Measurements from ENCODE around the gene SYNCRIP. TPM values are rescaled to one million over a fixed set of nuclear protein-coding genes. Genes with fewer than 3 reads are reported as not detected.
A peak's percentile ranks its signal among the peaks of the same experiment; 100 is the strongest.
"Not testable (repeated sequence)": the region's sequence is repeated elsewhere in the genome, so short reads cannot be mapped to it uniquely, and the experiment has no call there.

The SYNCRIP gene
- total RNA-seq (82.3 TPM), polyA plus RNA-seq (10 to 100 TPM; 56.4 to 76.5 (median 71.0) TPM)

DNA sequence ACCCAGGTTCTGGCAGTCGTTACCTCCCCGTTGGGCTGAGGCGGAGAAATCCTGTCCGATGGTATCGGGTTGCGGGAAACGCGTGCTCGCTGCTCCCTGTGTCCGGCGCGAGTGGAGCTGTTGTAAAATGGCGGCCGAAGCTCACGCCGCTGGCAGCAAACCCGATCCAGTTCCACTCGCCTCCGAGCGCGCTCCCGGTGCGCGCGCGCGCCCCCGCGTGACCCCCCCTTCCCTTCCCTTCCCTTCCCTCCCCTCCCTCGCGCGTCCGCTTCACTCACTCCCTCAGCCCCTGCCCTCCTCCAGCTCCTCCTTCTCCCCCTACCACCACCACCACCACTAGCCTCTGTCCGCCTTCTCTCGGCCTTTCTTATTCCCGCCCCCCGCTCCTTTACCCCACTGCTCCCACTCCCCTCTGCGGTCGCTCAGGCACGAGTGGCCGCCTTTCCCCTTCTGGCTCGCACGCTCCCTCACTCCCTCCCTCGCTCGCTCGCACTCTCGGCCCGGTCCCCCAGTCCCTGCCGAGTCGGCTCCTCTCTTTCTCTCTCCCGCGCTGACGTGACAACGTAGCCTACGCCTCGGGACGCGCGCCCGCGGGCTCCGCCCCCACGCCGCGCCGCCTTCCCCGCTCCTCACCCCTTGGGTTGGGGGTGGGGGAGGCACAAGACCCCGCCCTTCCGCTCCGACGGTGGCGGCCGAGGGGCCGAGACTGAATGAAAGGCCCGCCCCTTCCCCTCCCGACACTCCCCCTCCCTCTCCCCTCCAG is at the start of gene SYNCRIP:
SYNCRIP (minus strand) TSS at position 113 of the 763 bp plus-strand sequence. CDS start 1,447 bp downstream, outside the sequence.
- Mint-ChIP-seq H3K36me3 (peaks cover 27% of the 10 kb centered on the region), H3K27ac (peak within 1 kb of the TSS; percentile 97 to 99 (median 97)), H3K27me3 (peaks cover 6% of the 10 kb centered on the region), H3K4me1 (peaks cover 34 to 58% (median 49%) of the 10 kb centered on the region in 4 donors), H3K4me3 (peak within 1 kb of the TSS; percentile 92 to 99 (median 98)), H3K9me3 (peaks cover 0 to 6% (median 0%) of the 10 kb centered on the region in 7 donors)
- ATAC-seq (ENCODE audit: low read depth in 2 of 2) (peak; percentile 81 to 86), DNase-seq (peak; percentile 97 to 99 (median 98))
- H3K4me3 ChIP-seq (ENCODE audit: low read depth, low read length), result peak within 1 kb of the TSS; percentile 92
- H3K27ac ChIP-seq (ENCODE audit: insufficient read depth, low read length, poor library complexity, severe bottlenecking), result peak within 1 kb of the TSS; percentile 99
- peaks cover 42% of the 10 kb centered on the region for H3K4me1 ChIP-seq (ENCODE audit: control insufficient read depth, insufficient read depth, low read length, poor library complexity, severe bottlenecking)
- no peaks in the 10 kb centered on the region for H3K9me3 ChIP-seq (ENCODE audit: control insufficient read depth in 2 of 2, low read length in 2 of 2)
- H3K27me3 ChIP-seq (ENCODE audit: control insufficient read depth, insufficient read depth, low read length), result no peaks in the 10 kb centered on the region
- peaks cover 18% of the 10 kb centered on the region for H3K36me3 ChIP-seq (ENCODE audit: control insufficient read depth, insufficient read depth, low read length)

DNA sequence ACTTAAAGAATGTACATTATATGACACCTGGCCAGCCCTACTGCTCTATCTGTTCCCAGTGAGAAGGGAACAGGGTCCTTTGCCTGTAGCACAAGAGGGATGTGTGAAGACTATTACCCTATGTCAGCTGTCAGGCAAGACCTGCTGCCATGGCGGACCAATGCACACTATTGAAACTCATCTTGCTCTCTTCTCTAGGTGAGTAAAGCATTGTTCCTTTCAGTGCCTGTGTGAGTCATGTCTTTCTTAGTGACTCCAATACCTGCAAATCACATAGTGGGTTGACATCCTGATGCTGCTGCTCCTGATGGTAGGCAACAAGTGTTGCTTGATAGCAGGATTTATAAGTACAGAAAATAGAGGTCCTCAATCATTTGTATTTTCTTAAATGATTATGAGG is 48.8 kb upstream of the SYNCRIP start:
- no peak for ATAC-seq (ENCODE audit: low read depth in 2 of 2)
- Histone ChIP-seq H3K4me1 (ENCODE audit: control insufficient read depth, insufficient read depth, low read length, poor library complexity, severe bottlenecking) (no peaks in the 10 kb centered on the region), H3K27me3 (ENCODE audit: control insufficient read depth, insufficient read depth, low read length) (no peaks in the 10 kb centered on the region), H3K27ac (ENCODE audit: insufficient read depth, low read length, poor library complexity, severe bottlenecking) (no peak overlapping the region), H3K36me3 (ENCODE audit: control insufficient read depth, insufficient read depth, low read length) (no peaks in the 10 kb centered on the region), H3K9me3 (ENCODE audit: control insufficient read depth in 2 of 2, low read length in 2 of 2) (no peaks in the 10 kb centered on the region), H3K4me3 (ENCODE audit: low read depth, low read length) (no peak overlapping the region)
- Mint-ChIP-seq H3K27ac (no peak overlapping the region), H3K9me3 (peaks cover 0 to 5% (median 0%) of the 10 kb centered on the region in 7 donors), H3K27me3 (no peaks in the 10 kb centered on the region), H3K4me3 (no peak overlapping the region), H3K36me3 (peaks cover 2% of the 10 kb centered on the region), H3K4me1 (no peaks in the 10 kb centered on the region)
- DNase-seq, result no peak

DNA sequence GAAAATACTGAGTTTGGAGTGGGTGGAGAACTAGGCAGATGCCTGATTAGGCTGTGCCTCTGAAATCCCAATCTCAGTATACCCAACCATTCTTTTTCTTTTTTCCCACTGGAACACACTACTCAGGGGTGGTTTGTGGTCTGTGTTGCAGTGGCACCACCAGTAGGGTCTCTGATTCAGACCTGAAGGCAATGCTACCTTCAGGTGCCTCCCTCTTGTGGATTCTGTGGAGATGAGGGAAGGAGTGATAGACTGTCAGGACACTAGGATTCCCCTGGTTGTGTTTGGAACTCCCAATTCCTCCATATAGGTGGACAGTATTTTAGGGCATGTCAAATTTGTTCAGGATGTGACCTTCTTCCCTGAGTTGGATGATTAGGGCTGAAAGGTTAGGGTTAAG is 47.4 kb upstream of the SYNCRIP start:
- Histone ChIP-seq H3K27ac (ENCODE audit: insufficient read depth, low read length, poor library complexity, severe bottlenecking) (no peak overlapping the region), H3K4me1 (ENCODE audit: control insufficient read depth, insufficient read depth, low read length, poor library complexity, severe bottlenecking) (no peaks in the 10 kb centered on the region), H3K27me3 (ENCODE audit: control insufficient read depth, insufficient read depth, low read length) (no peaks in the 10 kb centered on the region), H3K4me3 (ENCODE audit: low read depth, low read length) (no peak overlapping the region), H3K36me3 (ENCODE audit: control insufficient read depth, insufficient read depth, low read length) (no peaks in the 10 kb centered on the region), H3K9me3 (ENCODE audit: control insufficient read depth in 2 of 2, low read length in 2 of 2) (no peaks in the 10 kb centered on the region)
- Mint-ChIP-seq H3K27ac (no peak overlapping the region), H3K4me1 (peaks cover 0 to 4% (median 1%) of the 10 kb centered on the region in 4 donors), H3K36me3 (peaks cover 2% of the 10 kb centered on the region), H3K4me3 (no peak overlapping the region), H3K9me3 (peaks cover 0 to 2% (median 0%) of the 10 kb centered on the region in 7 donors), H3K27me3 (no peaks in the 10 kb centered on the region)
- DNase-seq (no peak), ATAC-seq (ENCODE audit: low read depth in 2 of 2) (no peak)

GRCh38 chr6:85685713-85686112 is 43.0 kb upstream of the SYNCRIP start:
- peak overlapping the region in 1 of 4 donors; percentile 5 for H3K4me3 Mint-ChIP-seq
- no peak overlapping the region for H3K27ac ChIP-seq (ENCODE audit: insufficient read depth, low read length, poor library complexity, severe bottlenecking)
- peak in 1 of 3 donors; percentile 32 for DNase-seq
- peaks cover 0 to 4% (median 3%) of the 10 kb centered on the region in 4 donors for H3K4me1 Mint-ChIP-seq
- H3K36me3 ChIP-seq (ENCODE audit: control insufficient read depth, insufficient read depth, low read length), result no peaks in the 10 kb centered on the region
- H3K27ac Mint-ChIP-seq, result peak overlapping the region in 2 of 3 donors; percentile 47 to 55
- no peak for ATAC-seq (ENCODE audit: low read depth in 2 of 2)
- no peaks in the 10 kb centered on the region for H3K4me1 ChIP-seq (ENCODE audit: control insufficient read depth, insufficient read depth, low read length, poor library complexity, severe bottlenecking)
- H3K9me3 ChIP-seq (ENCODE audit: control insufficient read depth in 2 of 2, low read length in 2 of 2), result no peaks in the 10 kb centered on the region
- H3K27me3 ChIP-seq (ENCODE audit: control insufficient read depth, insufficient read depth, low read length), result no peaks in the 10 kb centered on the region
- H3K27me3 Mint-ChIP-seq, result no peaks in the 10 kb centered on the region
- peaks cover 2% of the 10 kb centered on the region for H3K36me3 Mint-ChIP-seq
- H3K9me3 Mint-ChIP-seq, result no peaks in the 10 kb centered on the region
- peak overlapping the region; percentile 63 for H3K4me3 ChIP-seq (ENCODE audit: low read depth, low read length)

- no peak overlapping the region for H3K4me3 ChIP-seq (ENCODE audit: low read depth, low read length)
- Mint-ChIP-seq H3K36me3 (peaks cover 2% of the 10 kb centered on the region), H3K4me1 (peaks cover 2 to 9% (median 6%) of the 10 kb centered on the region in 4 donors), H3K27ac (no peak overlapping the region), H3K4me3 (no peak overlapping the region), H3K9me3 (no peaks in the 10 kb centered on the region), H3K27me3 (no peaks in the 10 kb centered on the region)
- H3K4me1 ChIP-seq (ENCODE audit: control insufficient read depth, insufficient read depth, low read length, poor library complexity, severe bottlenecking), result peaks cover 3% of the 10 kb centered on the region
- H3K27me3 ChIP-seq (ENCODE audit: control insufficient read depth, insufficient read depth, low read length), result no peaks in the 10 kb centered on the region
- no peaks in the 10 kb centered on the region for H3K9me3 ChIP-seq (ENCODE audit: control insufficient read depth in 2 of 2, low read length in 2 of 2)
- ATAC-seq (ENCODE audit: low read depth in 2 of 2) (no peak), DNase-seq (no peak)
- H3K27ac ChIP-seq (ENCODE audit: insufficient read depth, low read length, poor library complexity, severe bottlenecking), result no peak overlapping the region
- H3K36me3 ChIP-seq (ENCODE audit: control insufficient read depth, insufficient read depth, low read length), result no peaks in the 10 kb centered on the region
These were observed 42.1 kb upstream of the SYNCRIP start for GRCh38 chr6:85684809-85685171.

- no peak overlapping the region for H3K27ac Mint-ChIP-seq
- Histone ChIP-seq H3K4me1 (ENCODE audit: control insufficient read depth, insufficient read depth, low read length, poor library complexity, severe bottlenecking) (peaks cover 8% of the 10 kb centered on the region), H3K4me3 (ENCODE audit: low read depth, low read length) (no peak overlapping the region), H3K27me3 (ENCODE audit: control insufficient read depth, insufficient read depth, low read length) (no peaks in the 10 kb centered on the region), H3K36me3 (ENCODE audit: control insufficient read depth, insufficient read depth, low read length) (no peaks in the 10 kb centered on the region), H3K9me3 (ENCODE audit: control insufficient read depth in 2 of 2, low read length in 2 of 2) (no peaks in the 10 kb centered on the region), H3K27ac (ENCODE audit: insufficient read depth, low read length, poor library complexity, severe bottlenecking) (no peak overlapping the region)
- no peaks in the 10 kb centered on the region for H3K9me3 Mint-ChIP-seq
- ATAC-seq (ENCODE audit: low read depth in 2 of 2), result no peak
- no peaks in the 10 kb centered on the region for H3K27me3 Mint-ChIP-seq
- peaks cover 4 to 13% (median 8%) of the 10 kb centered on the region in 4 donors for H3K4me1 Mint-ChIP-seq
- no peak for DNase-seq
- peaks cover 2% of the 10 kb centered on the region for H3K36me3 Mint-ChIP-seq
- no peak overlapping the region for H3K4me3 Mint-ChIP-seq
These were observed 41.6 kb upstream of the SYNCRIP start for GRCh38 chr6:85684133-85684808.

DNA sequence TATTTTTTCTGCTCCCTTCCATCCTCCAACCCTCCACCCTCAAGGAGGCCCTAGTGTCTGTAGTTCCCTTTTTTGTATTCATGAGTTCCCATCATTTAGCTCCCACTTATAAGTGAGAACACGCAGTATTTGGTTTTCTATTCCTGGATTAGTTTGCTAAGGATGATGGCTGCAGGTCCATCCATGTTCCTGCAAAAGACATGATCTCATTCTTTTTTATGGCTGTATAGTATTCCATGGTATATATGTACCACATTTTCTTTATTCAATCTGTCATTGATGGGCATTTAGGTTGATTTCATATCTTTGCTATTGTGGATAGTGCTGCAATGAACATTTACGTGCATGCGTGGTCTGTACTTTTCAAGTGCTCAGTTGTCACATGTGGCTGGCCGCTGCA is 39.2 kb upstream of the SYNCRIP start:
- peaks cover 12% of the 10 kb centered on the region for H3K4me1 ChIP-seq (ENCODE audit: control insufficient read depth, insufficient read depth, low read length, poor library complexity, severe bottlenecking)
- H3K36me3 Mint-ChIP-seq; H3K36me3 ChIP-seq (ENCODE audit: control insufficient read depth, insufficient read depth, low read length); H3K4me3 ChIP-seq (ENCODE audit: low read depth, low read length); H3K27ac Mint-ChIP-seq; H3K9me3 Mint-ChIP-seq; H3K27me3 ChIP-seq (ENCODE audit: control insufficient read depth, insufficient read depth, low read length); H3K27me3 Mint-ChIP-seq; H3K9me3 ChIP-seq (ENCODE audit: control insufficient read depth in 2 of 2, low read length in 2 of 2); DNase-seq; ATAC-seq (ENCODE audit: low read depth in 2 of 2); H3K27ac ChIP-seq (ENCODE audit: insufficient read depth, low read length, poor library complexity, severe bottlenecking): not testable (repeated sequence)
- Mint-ChIP-seq H3K4me1 (peaks cover 8 to 16% (median 12%) of the 10 kb centered on the region in 4 donors), H3K4me3 (peak overlapping the region in 1 of 4 donors; percentile 54)

Measured in CD4-positive, CD25-positive, alpha-beta regulatory T cell (primary cell).